ENCODE results near the gene TMEM135. TPM values are rescaled to one million over a fixed set of nuclear protein-coding genes. Genes with fewer than 3 reads are reported as not detected.

The TMEM135 gene
- total RNA-seq, 4 donors from 2014 or later: 51.3 to 73.8 (median 52.4) TPM

DNA sequence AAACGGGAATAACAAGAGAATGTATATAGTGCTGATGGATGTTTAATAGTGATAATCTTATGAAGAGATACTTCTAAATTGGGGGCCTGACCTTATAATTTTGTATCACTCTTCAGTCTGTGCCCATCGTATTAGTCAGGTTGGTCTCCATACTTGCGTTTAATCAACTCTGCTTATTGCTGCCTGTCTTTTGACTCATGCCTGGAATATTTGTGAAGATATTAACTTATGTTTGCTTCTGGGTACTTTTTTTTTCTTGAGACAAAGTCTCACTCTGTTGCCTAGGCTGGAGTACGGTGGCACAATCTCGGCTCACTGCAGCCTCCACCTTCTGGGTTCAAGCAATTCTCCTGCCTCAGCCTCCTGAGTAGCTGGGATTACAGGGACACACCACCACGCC, 24.0 kb downstream of the TMEM135 start:
- no peak for TF ChIP-seq CTCF (IDR thresholded peaks at IDR 0.05; ENCODE audit: low read depth)

DNA sequence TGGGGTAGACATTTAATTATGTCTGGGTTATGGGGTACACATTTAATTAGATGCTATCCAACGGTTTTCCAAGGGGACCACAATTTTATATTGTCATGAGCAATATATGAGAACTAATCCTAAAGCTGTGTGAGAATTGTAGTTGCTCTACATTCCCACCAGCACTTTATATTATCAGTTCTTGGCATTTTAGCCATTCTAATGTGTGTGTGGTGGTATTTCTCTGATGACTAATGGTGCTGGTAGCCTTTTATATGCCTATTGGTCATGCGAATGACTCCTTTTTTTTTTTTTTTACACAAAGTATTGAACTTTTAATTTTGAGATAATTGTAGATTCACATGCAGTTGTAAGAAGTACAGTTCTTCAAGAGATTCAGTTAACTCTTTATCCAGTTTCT, 26.2 kb downstream of the TMEM135 start:
- TF ChIP-seq CTCF (IDR thresholded peaks at IDR 0.05; ENCODE audit: low read depth): no peak

DNA sequence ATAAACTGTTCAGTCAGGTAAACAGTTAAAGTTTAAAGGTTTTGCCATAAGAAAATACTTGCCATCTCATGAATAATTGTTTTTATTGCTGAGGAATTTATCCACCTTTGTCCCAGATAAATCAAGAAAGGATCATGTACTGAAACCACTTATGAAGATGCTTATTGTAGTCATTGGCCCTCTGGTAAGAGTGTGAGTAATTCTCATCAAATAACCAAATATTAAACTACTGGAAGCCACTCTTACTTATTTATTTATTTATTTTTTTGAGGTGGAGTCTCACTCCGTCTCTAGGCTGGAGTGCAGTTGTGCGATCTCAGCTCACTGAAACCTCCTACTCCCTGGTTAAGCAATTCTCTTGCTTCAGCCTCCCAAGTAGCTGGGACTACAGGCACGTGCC, 35.1 kb downstream of the TMEM135 start:
- no peak for TF ChIP-seq CTCF (IDR thresholded peaks at IDR 0.05; ENCODE audit: low read depth)

GRCh38 chr11:87076260-87076783, 38.6 kb downstream of the TMEM135 start:
- no peak for TF ChIP-seq CTCF (IDR thresholded peaks at IDR 0.05; ENCODE audit: low read depth)

- no peak for TF ChIP-seq CTCF (IDR thresholded peaks at IDR 0.05; ENCODE audit: low read depth)
These were observed 39.2 kb downstream of the TMEM135 start for GRCh38 chr11:87076874-87077429.

- TF ChIP-seq CTCF (IDR thresholded peaks at IDR 0.05; ENCODE audit: low read depth): no peak
These were observed 43.6 kb downstream of the TMEM135 start for GRCh38 chr11:87081358-87081757.

GRCh38 chr11:87082590-87082989, 44.9 kb downstream of the TMEM135 start:
- TF ChIP-seq CTCF (IDR thresholded peaks at IDR 0.05; ENCODE audit: low read depth): no peak
